ENCODE results near the gene HGD.
"Not testable (repeated sequence)": the region's sequence is repeated elsewhere in the genome, so short reads cannot be mapped to it uniquely, and the experiment has no call there.

Gene HGD, protein sequence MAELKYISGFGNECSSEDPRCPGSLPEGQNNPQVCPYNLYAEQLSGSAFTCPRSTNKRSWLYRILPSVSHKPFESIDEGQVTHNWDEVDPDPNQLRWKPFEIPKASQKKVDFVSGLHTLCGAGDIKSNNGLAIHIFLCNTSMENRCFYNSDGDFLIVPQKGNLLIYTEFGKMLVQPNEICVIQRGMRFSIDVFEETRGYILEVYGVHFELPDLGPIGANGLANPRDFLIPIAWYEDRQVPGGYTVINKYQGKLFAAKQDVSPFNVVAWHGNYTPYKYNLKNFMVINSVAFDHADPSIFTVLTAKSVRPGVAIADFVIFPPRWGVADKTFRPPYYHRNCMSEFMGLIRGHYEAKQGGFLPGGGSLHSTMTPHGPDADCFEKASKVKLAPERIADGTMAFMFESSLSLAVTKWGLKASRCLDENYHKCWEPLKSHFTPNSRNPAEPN

GRCh38 chr3:120682095-120682681 lies at the start of gene HGD:
Gene HGD (minus strand): TSS chr3:120682239. CDS start chr3:120682111, 128 bp downstream.
- no peak for TF ChIP-seq CTCF (IDR thresholded peaks at IDR 0.05; ENCODE audit: control insufficient read depth, extremely low read depth, insufficient read depth)
- no peak within 1 kb of the TSS for H3K4me3 ChIP-seq (ENCODE audit: low read depth, low read length)
- DNase-seq (ENCODE audit: low read depth): peak; percentile 75

DNA sequence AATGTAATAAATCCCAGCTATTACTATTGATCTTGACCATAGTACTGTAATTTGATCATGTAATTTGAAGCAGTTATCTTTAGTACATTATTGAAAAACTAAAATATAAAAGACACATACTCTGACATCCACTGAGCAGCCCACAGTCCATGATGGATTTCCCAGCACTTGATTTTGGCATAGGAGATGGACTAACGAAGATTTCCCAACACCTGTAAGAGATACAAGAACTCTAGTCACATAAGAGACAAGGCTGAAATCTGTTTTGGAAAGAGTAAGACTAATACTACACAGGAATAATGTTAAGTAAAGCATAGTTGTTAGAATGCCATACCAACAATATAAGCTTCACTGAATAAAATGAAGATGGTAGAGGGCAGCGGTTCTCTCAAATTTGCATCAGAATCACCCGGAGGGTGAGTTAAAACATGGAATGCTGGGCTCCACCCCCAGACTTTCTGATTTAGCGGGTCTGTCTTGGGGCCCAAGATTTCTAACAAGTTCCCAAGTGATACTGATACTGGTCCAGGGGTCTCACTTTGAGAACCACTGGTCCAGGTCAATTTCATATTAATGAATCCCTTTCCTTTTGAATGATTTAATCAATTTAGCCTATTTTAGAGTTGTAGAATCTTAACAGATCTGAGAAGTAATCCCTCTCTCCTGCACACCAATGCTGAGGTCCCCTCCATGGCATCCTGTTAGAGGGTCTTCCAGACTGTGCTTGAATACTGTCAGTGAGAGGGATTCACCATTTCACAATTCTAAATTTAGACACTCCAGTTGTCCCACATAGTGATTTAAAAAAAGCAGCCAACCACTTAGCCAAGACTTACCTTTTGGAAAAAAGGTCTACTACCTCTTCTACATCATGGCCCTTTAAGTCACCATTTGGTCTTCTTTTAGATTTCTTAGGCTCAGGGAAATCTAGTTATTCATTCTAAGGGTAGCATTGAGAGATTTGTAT lies 48.8 kb upstream of the HGD start:
- no peak for TF ChIP-seq CTCF (IDR thresholded peaks at IDR 0.05; ENCODE audit: control insufficient read depth, extremely low read depth, insufficient read depth)
- no peak for DNase-seq (ENCODE audit: low read depth)
- no peak overlapping the region for H3K4me3 ChIP-seq (ENCODE audit: low read depth, low read length)

- DNase-seq (ENCODE audit: low read depth): no peak
- no peak for TF ChIP-seq CTCF (IDR thresholded peaks at IDR 0.05; ENCODE audit: control insufficient read depth, extremely low read depth, insufficient read depth)
- H3K4me3 ChIP-seq (ENCODE audit: low read depth, low read length): no peak overlapping the region
Measured at GRCh38 chr3:120726791-120727190, 44.8 kb upstream of the HGD start.

- H3K4me3 ChIP-seq (ENCODE audit: low read depth, low read length); DNase-seq (ENCODE audit: low read depth): not testable (repeated sequence)
Measured at GRCh38 chr3:120719167-120719834, 37.3 kb upstream of the HGD start.

DNA sequence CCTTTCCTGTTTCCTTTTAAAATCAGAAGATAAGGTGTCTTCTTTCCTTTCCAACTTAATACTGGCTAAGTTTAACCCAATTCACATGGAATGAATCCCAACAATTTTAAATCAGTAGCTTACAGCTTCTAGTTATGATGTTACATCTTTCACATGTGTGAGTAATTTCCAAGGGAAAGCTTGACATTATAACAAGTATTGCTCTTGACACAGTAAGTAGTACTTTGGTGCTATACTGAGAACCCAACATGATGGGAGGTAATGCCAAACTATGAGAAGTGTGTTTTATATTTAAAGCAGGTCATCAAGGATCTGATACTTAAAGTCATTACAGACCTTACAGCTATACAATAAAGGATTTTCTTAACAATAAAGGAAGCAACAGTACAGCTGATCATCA lies 31.2 kb upstream of the HGD start:
- TF ChIP-seq CTCF (IDR thresholded peaks at IDR 0.05; ENCODE audit: control insufficient read depth, extremely low read depth, insufficient read depth): no peak
- H3K4me3 ChIP-seq (ENCODE audit: low read depth, low read length): no peak overlapping the region
- no peak for DNase-seq (ENCODE audit: low read depth)

GRCh38 chr3:120710369-120710768 lies 28.3 kb upstream of the HGD start:
- TF ChIP-seq CTCF (IDR thresholded peaks at IDR 0.05; ENCODE audit: control insufficient read depth, extremely low read depth, insufficient read depth): no peak
- no peak for DNase-seq (ENCODE audit: low read depth)
- no peak overlapping the region for H3K4me3 ChIP-seq (ENCODE audit: low read depth, low read length)

Data from LNCaP clone FGC (cell line).